BLaER1 treated with 17β-estradiol and CSF1 and Interleukin-3, amounts not matched to agents 10 nM and 100 nM (cell line): ENCODE measurements around the gene OGDH.
A peak's percentile ranks its signal among the peaks of the same experiment; 100 is the strongest.

ENCODE experiments used
- H3K27ac ChIP-seq, 11 experiments: shearing (Covaris generic); formaldehyde crosslinking; 2 replicates each; pipeline ENCODE4 v1.8.1; 2022
- H3K27me3 ChIP-seq, 11 experiments: shearing (Covaris generic); formaldehyde crosslinking; 2 replicates each; pipeline ENCODE4 v1.8.1; 2022
- H3K36me3 ChIP-seq, 11 experiments: shearing (Covaris generic); formaldehyde crosslinking; 2 replicates each; pipeline ENCODE4 v1.8.1; 2022
- H3K4me1 ChIP-seq, 10 experiments: shearing (Covaris generic); formaldehyde crosslinking; 2 replicates each; pipeline ENCODE4 v1.8.1; 2022
- H3K4me2 ChIP-seq, 11 experiments: shearing (Covaris generic); formaldehyde crosslinking; 2 replicates each; pipeline ENCODE4 v1.8.1; 2022
- H3K4me3 ChIP-seq, 10 experiments: shearing (Covaris generic); formaldehyde crosslinking; 2 replicates each; pipeline ENCODE4 v1.8.1; 2022
- H3K9ac ChIP-seq, 11 experiments: shearing (Covaris generic); formaldehyde crosslinking; 2 replicates each; pipeline ENCODE4 v1.8.1; 2022
- H3K9me3 ChIP-seq, 11 experiments: shearing (Covaris generic); formaldehyde crosslinking; replicated peaks in 1 of 11; 2 replicates each; pipeline ENCODE4 v1.8.1; 2022
- H4K20me1 ChIP-seq, 11 experiments: shearing (Covaris generic); formaldehyde crosslinking; 2 replicates each; pipeline ENCODE4 v1.8.1; 2022
- Cebpa-rat ChIP-seq, 11 experiments: shearing (Covaris generic); IDR thresholded peaks; 2 replicates each; pipeline ENCODE4 v1.8.1; 2022

Gene OGDH

DNA sequence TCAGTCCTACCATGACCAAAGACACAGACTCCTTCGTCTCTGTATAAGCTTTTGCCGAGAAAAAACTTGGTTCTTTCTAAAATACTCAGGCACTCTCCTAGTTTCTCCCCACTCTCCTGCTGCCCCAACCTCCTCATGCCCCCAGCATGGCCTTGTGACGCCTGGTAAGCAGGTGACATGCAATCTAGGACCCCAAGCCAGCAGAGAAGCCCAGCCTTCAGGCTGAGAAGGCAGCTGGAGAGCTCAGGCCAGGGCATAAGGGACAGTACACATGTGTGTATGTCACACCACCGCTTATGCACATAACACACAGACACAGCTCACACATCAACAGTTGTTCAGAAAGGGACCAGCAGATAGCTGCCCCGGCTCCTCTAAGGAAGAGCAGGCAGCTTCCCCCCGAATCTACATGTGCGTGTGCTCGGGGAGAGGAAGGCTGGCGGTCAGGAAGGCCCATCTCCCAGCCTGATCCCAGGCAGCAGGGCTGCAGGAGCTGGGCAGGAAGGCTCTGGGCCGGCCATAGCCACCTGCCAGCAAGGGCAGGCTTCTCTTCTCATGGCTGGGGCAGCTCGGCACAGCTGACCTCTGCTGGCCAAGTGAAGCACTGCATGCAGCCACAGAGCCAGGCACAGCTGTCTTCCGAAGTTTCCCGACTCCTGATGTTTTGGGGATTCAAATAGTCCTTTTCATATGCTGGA lies 41.2 kb upstream of the OGDH start:
- Histone ChIP-seq H3K27ac (no peak overlapping the region), H3K4me1 (peaks cover 0 to 5% (median 0%) of the 10 kb centered on the region in 10 experiments; a peak in 1 of 20 replicates), H4K20me1 (peaks cover 13 to 92% (median 81%) of the 10 kb centered on the region in 11 experiments; a peak in 21 of 22 replicates), H3K36me3 (peaks cover 63 to 72% (median 71%) of the 10 kb centered on the region in 11 experiments), H3K4me3 (no peak overlapping the region), H3K27me3 (no peaks in the 10 kb centered on the region), H3K4me2 (no peak overlapping the region), H3K9me3 (no peaks in the 10 kb centered on the region), H3K9ac (no peak overlapping the region)
- no peak for TF ChIP-seq Cebpa-rat (IDR thresholded peaks at IDR 0.05)

DNA sequence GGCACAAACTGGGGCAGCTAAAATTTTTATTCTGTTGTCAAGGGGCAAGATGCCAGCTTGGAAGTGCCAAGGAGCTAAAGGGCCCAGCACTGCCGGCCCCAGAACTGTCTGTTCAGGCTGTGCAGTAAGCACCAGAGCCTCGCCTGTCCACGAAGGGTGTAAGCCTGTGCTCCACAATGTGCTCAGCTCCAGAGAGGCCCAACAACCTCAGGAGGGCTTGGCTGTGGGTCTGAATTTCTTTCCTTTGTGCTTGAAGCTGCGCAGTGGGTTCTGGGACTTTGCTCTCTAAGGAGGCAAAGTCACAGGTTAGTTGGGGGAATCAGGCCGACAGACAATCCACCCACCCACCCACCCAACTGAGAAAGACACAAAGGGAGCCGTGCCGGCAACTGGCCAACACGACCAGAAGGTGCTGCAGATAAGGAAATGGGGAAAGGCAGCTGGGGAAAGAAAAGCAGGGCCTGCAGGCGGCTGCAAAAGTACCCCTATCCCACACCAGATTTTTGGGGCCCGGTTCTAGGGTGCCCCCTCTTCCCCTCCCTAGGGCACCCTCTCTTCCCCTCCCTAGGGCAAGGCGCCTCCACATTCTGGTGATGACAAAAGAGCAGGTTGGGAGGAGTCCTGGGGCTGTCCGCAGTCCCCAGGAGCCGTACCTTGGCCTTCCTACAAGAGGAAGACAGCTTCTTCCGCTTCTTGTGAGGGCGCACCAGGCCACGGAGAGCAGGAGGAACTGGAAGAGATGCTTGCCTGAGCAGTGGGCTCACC lies 40.5 kb upstream of the OGDH start:
- Histone ChIP-seq H3K4me2 (no peak overlapping the region), H3K27ac (no peak overlapping the region), H3K36me3 (peaks cover 70 to 79% (median 78%) of the 10 kb centered on the region in 11 experiments), H4K20me1 (peaks cover 13 to 96% (median 89%) of the 10 kb centered on the region in 11 experiments; a peak in 21 of 22 replicates), H3K9me3 (no peaks in the 10 kb centered on the region), H3K4me3 (no peak overlapping the region), H3K27me3 (no peaks in the 10 kb centered on the region), H3K9ac (no peak overlapping the region), H3K4me1 (peaks cover 0 to 5% (median 0%) of the 10 kb centered on the region in 10 experiments; a peak in 1 of 20 replicates)
- no peak for TF ChIP-seq Cebpa-rat (IDR thresholded peaks at IDR 0.05)

GRCh38 chr7:44566680-44567079 lies 39.7 kb upstream of the OGDH start:
- H4K20me1 ChIP-seq, result peaks cover 13 to 98% (median 91%) of the 10 kb centered on the region in 11 experiments; a peak in 21 of 22 replicates
- H3K4me3 ChIP-seq, result no peak overlapping the region
- no peaks in the 10 kb centered on the region for H3K27me3 ChIP-seq
- H3K36me3 ChIP-seq, result peaks cover 77 to 86% (median 85%) of the 10 kb centered on the region in 11 experiments
- peaks cover 0 to 7% (median 0%) of the 10 kb centered on the region in 10 experiments; a peak in 3 of 20 replicates for H3K4me1 ChIP-seq
- no peaks in the 10 kb centered on the region for H3K9me3 ChIP-seq
- H3K9ac ChIP-seq, result no peak overlapping the region
- no peak overlapping the region for H3K27ac ChIP-seq
- no peak for TF ChIP-seq Cebpa-rat (IDR thresholded peaks at IDR 0.05)
- H3K4me2 ChIP-seq, result no peak overlapping the region

DNA sequence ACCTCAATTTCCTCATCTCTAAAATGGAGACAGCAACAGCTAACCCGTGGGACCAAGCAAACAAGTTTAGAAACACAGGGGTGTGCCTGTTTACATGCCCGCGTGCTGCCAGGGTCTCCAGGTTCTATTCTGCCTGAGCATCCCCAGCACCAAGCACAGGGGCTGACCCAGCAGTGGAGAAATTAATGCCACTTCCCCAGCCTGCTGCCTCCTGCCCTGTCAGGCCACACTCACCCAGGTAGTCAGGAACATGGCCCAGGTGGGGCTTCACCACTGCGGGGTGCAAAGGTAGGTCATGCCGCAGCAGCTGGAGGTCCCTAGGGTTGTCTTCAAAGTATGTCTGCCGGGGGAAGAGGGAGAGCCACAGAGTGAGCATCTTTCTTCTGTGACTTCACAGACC lies 38.5 kb upstream of the OGDH start:
- no peak overlapping the region for H3K4me3 ChIP-seq

GRCh38 chr7:44568771-44569560 lies 37.5 kb upstream of the OGDH start:
- Histone ChIP-seq H3K27ac (no peak overlapping the region), H3K9ac (peak overlapping the region in 4 of 11 experiments; percentile 5 to 47 (median 26); a peak in 1 of 22 replicates), H3K4me3 (no peak overlapping the region), H3K4me2 (no peak overlapping the region), H3K9me3 (no peaks in the 10 kb centered on the region), H3K4me1 (peaks cover 13 to 19% (median 14%) of the 10 kb centered on the region in 10 experiments), H3K36me3 (peaks cover 84 to 92% (median 88%) of the 10 kb centered on the region in 11 experiments), H3K27me3 (no peaks in the 10 kb centered on the region), H4K20me1 (peaks cover 13 to 92% (median 80%) of the 10 kb centered on the region in 11 experiments; a peak in 21 of 22 replicates)
- no peak for TF ChIP-seq Cebpa-rat (IDR thresholded peaks at IDR 0.05)

More for the DNA sequence above, 38.5 kb upstream of the OGDH start:
- Histone ChIP-seq H4K20me1 (peaks cover 13 to 100% (median 90%) of the 10 kb centered on the region in 11 experiments; a peak in 21 of 22 replicates), H3K27me3 (no peaks in the 10 kb centered on the region), H3K36me3 (peaks cover 89 to 98% (median 97%) of the 10 kb centered on the region in 11 experiments), H3K9me3 (no peaks in the 10 kb centered on the region), H3K4me1 (peaks cover 10 to 17% (median 11%) of the 10 kb centered on the region in 10 experiments), H3K27ac (no peak overlapping the region), H3K9ac (peak overlapping the region in 2 of 11 experiments; percentile 20 to 33; a peak in 1 of 22 replicates), H3K4me2 (no peak overlapping the region)
- TF ChIP-seq Cebpa-rat (IDR thresholded peaks at IDR 0.05), result no peak

GRCh38 chr7:44569959-44570358 lies 36.5 kb upstream of the OGDH start:
- Histone ChIP-seq H3K36me3 (peaks cover 74 to 82% (median 79%) of the 10 kb centered on the region in 11 experiments), H3K4me1 (peaks cover 20 to 25% (median 22%) of the 10 kb centered on the region in 10 experiments), H3K27me3 (no peaks in the 10 kb centered on the region), H4K20me1 (peaks cover 9 to 82% (median 70%) of the 10 kb centered on the region in 11 experiments; a peak in 21 of 22 replicates), H3K4me3 (no peak overlapping the region), H3K4me2 (no peak overlapping the region), H3K9me3 (no peaks in the 10 kb centered on the region), H3K27ac (no peak overlapping the region), H3K9ac (peak overlapping the region in 3 of 11 experiments; percentile 14 to 47 (median 22); a peak in 3 of 22 replicates)
- no peak for TF ChIP-seq Cebpa-rat (IDR thresholded peaks at IDR 0.05)

- Histone ChIP-seq H3K27me3 (no peaks in the 10 kb centered on the region), H3K27ac (peak overlapping the region; percentile 80 to 95 (median 92); a peak in 21 of 22 replicates), H3K9ac (peak overlapping the region; percentile 84 to 96 (median 94)), H4K20me1 (peaks cover 4 to 54% (median 44%) of the 10 kb centered on the region in 11 experiments; a peak in 17 of 22 replicates), H3K9me3 (no peaks in the 10 kb centered on the region), H3K4me3 (peak overlapping the region; percentile 71 to 98 (median 87)), H3K4me2 (peak overlapping the region; percentile 87 to 98 (median 95)), H3K36me3 (peaks cover 63 to 83% (median 72%) of the 10 kb centered on the region in 11 experiments), H3K4me1 (peaks cover 24 to 32% (median 28%) of the 10 kb centered on the region in 10 experiments)
- TF ChIP-seq Cebpa-rat (IDR thresholded peaks at IDR 0.05), result no peak
Measured at GRCh38 chr7:44572771-44573170, 33.7 kb upstream of the OGDH start.
